ENCODE results near the gene RIMKLA.

The RIMKLA gene

GRCh38 chr1:42456754-42457089 lies 76.1 kb downstream of the RIMKLA start:
- no peak for TF ChIP-seq CTCF (IDR thresholded peaks at IDR 0.05; ENCODE audit: insufficient read depth, low read length, poor library complexity, severe bottlenecking)
- peak overlapping the region; percentile 89 for H3K4me3 ChIP-seq (replicated peaks; ENCODE audit: low read depth, low read length)
- H3K36me3 ChIP-seq (ENCODE audit: control insufficient read depth, insufficient read depth, low read length) = peaks cover 5% of the 10 kb centered on the region
- no peak for DNase-seq (ENCODE audit: extremely low read depth, insufficient read length)
- no peaks in the 10 kb centered on the region for H3K27me3 ChIP-seq (replicated peaks; ENCODE audit: control insufficient read depth, insufficient read depth, low read length)

GRCh38 chr1:42461196-42461595 lies 80.6 kb downstream of the RIMKLA start:
- Histone ChIP-seq H3K27me3 (replicated peaks; ENCODE audit: control insufficient read depth, insufficient read depth, low read length) (no peaks in the 10 kb centered on the region), H3K36me3 (ENCODE audit: control insufficient read depth, insufficient read depth, low read length) (peaks cover 5% of the 10 kb centered on the region), H3K4me3 (replicated peaks; ENCODE audit: low read depth, low read length) (no peak overlapping the region)
- no peak for DNase-seq (ENCODE audit: extremely low read depth, insufficient read length)
- no peak for TF ChIP-seq CTCF (IDR thresholded peaks at IDR 0.05; ENCODE audit: insufficient read depth, low read length, poor library complexity, severe bottlenecking)

- TF ChIP-seq CTCF (IDR thresholded peaks at IDR 0.05; ENCODE audit: insufficient read depth, low read length, poor library complexity, severe bottlenecking) = no peak
- Histone ChIP-seq H3K27me3 (replicated peaks; ENCODE audit: control insufficient read depth, insufficient read depth, low read length) (no peaks in the 10 kb centered on the region), H3K4me3 (replicated peaks; ENCODE audit: low read depth, low read length) (peak within 1 kb of the TSS; percentile 70), H3K36me3 (ENCODE audit: control insufficient read depth, insufficient read depth, low read length) (peaks cover 5% of the 10 kb centered on the region)
- DNase-seq (ENCODE audit: extremely low read depth, insufficient read length) = peak; percentile 92
These were observed 82.5 kb downstream of the RIMKLA start, which contains the start of gene CCDC30 for GRCh38 chr1:42462828-42463763. Gene CCDC30, plus strand, starts transcription at chr1:42463286. Its CDS starts 17,266 bp downstream, at chr1:42480552.

- DNase-seq (ENCODE audit: extremely low read depth, insufficient read length) = no peak
- no peak overlapping the region; the same call in 1 of the 2 replicates for H3K4me3 ChIP-seq (replicated peaks; ENCODE audit: low read depth, low read length)
- peaks cover 5% of the 10 kb centered on the region for H3K36me3 ChIP-seq (ENCODE audit: control insufficient read depth, insufficient read depth, low read length)
- TF ChIP-seq CTCF (IDR thresholded peaks at IDR 0.05; ENCODE audit: insufficient read depth, low read length, poor library complexity, severe bottlenecking) = no peak
- H3K27me3 ChIP-seq (replicated peaks; ENCODE audit: control insufficient read depth, insufficient read depth, low read length) = no peaks in the 10 kb centered on the region
These were observed 83.3 kb downstream of the RIMKLA start for GRCh38 chr1:42463921-42464320.

- Histone ChIP-seq H3K4me3 (replicated peaks; ENCODE audit: low read depth, low read length) (no peak overlapping the region), H3K36me3 (ENCODE audit: control insufficient read depth, insufficient read depth, low read length) (peaks cover 2% of the 10 kb centered on the region; the same call in 1 of the 2 replicates), H3K27me3 (replicated peaks; ENCODE audit: control insufficient read depth, insufficient read depth, low read length) (no peaks in the 10 kb centered on the region)
- no peak for TF ChIP-seq CTCF (IDR thresholded peaks at IDR 0.05; ENCODE audit: insufficient read depth, low read length, poor library complexity, severe bottlenecking)
- DNase-seq (ENCODE audit: extremely low read depth, insufficient read length) = no peak
These were observed 85.4 kb downstream of the RIMKLA start for GRCh38 chr1:42466030-42466429.

Data from GM06990 (cell line).